Measurements from ENCODE around the gene EPHB6.

EPHB6 gene

DNA sequence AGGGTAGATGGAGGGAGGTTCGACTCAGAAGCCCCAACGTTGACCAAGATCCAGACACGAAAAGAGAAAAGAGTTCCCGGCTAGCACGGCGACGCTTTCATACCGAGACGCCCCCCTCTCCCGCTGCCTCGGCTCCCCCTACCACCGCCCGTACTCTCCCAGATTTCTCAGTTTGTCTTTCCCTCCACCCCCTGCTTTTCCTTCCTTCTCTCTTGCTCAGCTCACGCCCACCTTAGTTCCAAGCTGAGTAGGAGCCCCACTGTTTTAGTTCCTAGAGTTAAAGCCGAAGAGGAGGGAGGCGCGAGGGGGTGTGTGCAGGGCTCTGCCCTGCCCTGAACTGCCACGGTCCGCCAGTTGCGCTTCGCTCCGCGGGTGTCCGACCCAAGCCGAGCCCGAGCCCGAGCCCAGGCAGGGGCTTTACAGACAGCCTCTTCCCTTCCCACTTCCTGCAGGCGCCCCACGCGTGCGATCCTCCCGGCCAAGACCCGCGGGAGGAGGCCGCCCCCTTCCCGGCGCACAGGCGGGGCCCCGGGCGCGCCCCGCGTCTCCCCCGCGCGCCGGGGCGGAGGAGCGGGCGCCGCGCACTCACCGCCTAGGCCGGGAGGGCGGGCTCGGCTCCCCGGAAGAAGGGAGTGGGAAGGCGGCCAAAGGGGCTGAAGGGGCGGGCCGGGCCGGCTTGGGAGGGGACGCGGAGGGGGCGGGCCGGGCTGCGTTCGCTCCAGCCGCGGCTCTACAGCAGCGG lies at the start of gene EPHB6:
EPHB6 (plus strand) TSS at position 705 of the 742 bp plus-strand sequence. CDS start 8,152 bp downstream, outside the sequence.
- DNase-seq, result peak; percentile 66

DNA sequence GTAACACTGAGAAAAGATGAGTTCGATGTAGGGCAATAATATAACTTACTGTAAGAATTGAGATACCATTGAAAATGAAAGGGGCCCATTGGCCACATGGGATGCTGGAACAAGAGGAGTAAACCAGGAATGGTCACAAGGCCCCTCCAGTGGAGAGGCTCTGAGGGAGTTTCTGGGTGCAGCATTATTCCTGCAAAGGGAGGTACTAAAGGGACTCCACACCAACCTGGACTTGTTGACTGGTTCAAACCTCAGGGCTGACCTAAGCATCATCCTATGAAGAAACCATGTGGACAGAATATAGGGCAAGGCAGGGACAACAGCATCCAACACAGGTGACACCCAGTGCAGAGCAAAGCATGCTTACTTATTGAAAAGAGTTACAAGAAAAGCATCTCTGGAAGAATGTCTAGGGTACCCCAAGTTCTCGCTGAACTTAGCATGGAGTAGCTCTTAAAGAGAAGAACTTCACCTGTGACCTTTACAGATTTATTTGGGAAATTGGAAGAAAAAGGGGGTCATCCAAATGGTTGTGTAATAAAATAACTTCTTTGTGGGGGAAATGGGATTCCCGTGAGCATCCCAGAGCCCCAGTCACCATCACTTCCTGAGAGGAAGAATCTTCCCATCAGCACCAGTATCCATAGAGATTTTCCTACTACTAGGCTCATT lies 49.4 kb upstream of the EPHB6 start:
- no peak for DNase-seq

- no peak for DNase-seq
These were observed 48.9 kb upstream of the EPHB6 start for GRCh38 chr7:142806022-142806356.

GRCh38 chr7:142806957-142807356 lies 47.9 kb upstream of the EPHB6 start:
- DNase-seq, result no peak

DNA sequence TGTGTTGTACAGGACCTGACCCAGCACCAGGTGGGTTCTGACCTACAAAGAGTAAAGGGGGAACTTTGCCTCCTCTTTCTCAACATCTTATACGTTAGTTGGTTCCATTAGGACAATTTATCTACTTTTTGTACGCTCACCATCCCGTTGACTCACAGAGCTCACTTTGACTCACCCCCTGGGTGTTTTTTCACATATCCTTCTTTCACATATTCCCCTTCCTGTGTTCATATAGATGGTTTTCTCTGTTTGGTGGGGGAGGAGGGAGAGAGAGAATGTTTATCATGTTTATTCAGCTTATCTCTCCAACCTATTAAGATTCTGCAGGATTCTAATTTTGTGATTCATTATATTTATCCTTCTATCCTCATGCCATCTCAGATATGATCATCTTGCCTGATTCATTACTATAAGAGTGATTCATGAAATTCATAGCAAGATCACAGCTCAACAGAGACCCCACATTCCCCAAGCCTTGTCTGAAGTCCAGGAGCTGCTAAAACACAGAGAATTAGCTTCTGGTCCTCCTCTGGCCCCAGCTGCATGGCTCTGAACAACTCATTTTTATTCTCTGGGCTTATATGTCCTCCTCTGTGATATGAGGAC lies 46.9 kb upstream of the EPHB6 start:
- DNase-seq, result no peak

GRCh38 chr7:142808461-142808801 lies 46.4 kb upstream of the EPHB6 start:
- no peak for DNase-seq

- peak; percentile 90 for DNase-seq
These were observed 45.9 kb upstream of the EPHB6 start for GRCh38 chr7:142808802-142809583.

DNA sequence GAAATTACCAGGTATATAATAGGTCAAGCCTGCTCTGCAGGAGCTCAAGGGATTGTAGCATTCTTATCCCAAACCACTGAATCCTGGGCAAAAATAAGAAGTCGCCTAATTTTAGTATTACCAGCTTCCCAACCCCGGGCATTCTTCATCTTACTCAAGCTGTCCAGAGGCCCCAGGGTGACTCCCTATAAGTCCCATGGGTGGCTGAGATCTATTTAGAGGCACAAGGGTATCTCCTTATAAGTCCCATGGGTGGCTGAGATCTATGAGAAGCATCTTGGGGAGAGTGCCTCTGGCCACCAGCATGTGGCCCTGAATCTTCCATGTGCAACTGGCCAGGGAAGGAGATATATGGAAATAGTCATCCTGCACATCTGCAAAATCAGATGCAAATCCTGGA lies 45.2 kb upstream of the EPHB6 start:
- no peak for DNase-seq

DNA sequence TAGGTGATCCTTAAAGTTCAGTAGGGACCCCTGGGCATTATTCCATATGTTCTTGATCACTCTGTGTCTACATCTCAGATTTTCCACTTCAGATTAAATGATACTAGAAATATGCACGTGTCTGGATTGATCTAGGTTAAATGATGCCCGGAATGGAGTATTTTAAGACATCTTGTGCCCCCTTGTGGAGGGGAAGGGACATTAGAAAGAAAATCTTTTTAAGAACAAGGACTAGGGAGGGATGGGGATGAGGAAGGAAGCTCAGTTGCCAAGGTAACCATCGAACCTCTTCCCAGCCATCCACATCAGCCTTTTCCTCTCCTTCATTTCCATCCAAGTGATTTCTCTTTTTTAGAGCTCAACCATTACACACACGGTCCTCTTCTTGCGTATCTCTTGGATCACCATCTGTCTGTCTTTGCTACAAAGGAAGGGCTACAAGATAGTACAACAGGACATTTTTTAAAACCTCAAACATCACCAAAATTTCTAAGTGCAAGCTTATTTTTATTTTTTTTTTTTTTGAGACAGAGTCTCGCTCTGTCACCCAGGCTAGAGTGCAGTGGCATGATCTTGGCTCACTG lies 43.6 kb upstream of the EPHB6 start:
- no peak for DNase-seq

DNA sequence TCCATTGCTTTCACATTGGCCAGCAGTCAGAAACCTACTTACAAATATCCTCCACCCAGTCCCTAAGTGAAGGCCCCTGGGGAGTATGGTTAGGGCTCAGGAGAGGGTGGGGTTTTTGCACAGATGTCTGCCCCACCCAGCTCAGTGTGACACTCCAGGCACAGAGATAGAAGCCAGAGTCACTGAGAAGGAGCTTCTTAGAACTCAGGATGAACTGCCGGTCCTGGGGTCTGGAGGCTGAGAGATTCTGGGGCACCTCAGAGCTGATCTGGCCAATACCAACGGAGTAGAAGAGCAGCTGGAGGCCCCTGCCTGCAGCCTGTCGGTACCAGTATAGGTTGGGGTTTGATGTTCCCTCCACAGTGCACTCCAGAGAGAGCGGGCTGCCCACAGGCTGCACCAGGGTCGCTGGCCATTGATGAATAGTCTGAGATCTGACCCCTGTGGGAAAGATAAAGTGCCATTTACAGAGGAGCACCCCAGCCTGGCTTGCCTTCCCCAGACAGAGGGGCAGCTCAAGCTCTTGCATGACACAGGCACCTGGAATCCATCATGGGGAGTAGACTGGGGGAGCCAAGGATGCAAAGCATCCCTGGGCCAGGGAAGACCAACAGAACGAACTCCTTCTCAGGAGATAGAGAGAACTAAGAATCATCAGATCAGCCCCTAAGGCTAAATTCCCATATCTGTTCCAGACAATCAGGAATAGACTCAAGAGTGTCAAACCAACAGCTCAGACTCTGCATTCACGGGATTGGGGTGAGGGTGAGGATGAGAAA lies 42.2 kb upstream of the EPHB6 start:
- no peak for DNase-seq

DNA sequence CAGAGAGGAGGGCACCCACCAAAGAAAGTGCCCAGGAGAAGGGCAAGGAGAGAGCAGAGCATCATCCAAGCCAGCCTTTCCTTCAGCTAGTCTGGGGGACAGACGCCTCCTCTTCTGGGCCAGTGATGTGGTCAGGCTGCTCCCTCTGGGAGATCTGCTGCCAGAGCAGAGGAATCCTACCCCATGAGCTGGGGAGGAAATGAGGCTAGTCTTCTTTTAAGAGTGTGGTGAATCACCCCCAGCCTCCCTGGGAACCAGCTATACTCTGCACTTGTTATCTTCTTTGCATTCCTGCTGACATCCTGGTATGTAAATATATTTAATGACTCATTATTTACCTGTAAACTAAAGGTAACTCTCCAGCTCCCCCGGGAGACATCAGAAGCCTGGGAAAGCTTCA lies 41.6 kb upstream of the EPHB6 start:
- no peak for DNase-seq

- DNase-seq, result no peak
These were observed 41.2 kb upstream of the EPHB6 start for GRCh38 chr7:142813699-142814098.

GRCh38 chr7:142814451-142814850 lies 40.4 kb upstream of the EPHB6 start:
- DNase-seq, result no peak

GRCh38 chr7:142815134-142815533 lies 39.7 kb upstream of the EPHB6 start:
- DNase-seq, result no peak

DNA sequence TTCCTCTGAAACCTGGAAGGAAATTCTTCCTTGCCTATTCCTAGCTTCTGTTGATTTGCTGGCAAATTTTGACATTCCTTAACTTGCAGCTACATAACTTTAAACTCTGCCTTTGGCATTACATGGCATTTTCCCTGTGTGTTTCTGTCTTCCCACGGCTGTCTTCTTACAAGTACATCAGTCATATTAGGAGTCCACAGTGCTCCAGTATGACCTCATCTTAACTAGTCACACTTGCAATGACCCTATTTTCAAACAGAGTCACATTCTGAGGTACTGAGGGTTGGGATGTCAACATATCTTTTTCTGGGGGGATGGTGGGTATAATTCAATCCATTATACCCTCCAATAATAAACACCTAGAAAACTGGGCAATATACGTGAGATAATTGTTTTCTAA lies 37.4 kb upstream of the EPHB6 start:
- DNase-seq, result no peak

DNA sequence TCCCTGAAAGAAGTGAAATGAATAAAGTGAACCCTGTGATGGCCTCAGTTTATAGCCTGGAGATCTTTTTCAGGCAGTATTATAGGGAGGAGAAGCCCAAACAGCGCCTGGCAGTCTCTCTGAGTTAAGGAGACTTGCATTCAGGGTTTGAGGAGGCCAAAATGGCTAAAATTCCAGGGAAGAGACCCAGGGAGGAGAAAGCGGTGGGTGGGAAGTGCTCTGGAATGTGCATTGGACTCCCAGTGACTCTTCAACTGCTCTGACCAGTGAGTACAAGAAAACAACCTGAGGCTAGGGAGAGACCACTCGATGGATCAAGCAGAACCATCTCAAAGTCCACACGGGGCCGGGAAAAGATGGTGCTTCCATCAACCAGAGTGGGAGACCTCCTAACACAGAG lies 35.3 kb upstream of the EPHB6 start:
- DNase-seq, result no peak

DNA sequence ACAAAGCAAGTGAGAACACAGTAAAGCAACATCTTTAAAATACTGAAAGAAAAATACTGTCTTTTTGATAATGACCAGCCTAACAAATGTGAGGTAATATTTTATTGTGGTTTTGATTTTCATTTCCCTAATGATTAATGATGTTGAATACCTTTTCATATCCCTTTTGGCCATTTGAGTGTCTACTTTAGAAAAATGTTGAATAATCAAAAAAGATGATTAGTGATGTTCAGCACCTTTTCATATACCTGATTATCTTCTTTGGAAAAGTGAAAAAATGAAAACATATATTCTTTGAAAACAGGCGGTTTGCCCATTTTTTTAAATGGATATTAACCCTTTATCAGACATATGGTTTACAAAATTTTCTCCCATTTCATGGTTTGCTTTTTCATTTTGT lies 32.2 kb upstream of the EPHB6 start:
- DNase-seq, result no peak

DNA sequence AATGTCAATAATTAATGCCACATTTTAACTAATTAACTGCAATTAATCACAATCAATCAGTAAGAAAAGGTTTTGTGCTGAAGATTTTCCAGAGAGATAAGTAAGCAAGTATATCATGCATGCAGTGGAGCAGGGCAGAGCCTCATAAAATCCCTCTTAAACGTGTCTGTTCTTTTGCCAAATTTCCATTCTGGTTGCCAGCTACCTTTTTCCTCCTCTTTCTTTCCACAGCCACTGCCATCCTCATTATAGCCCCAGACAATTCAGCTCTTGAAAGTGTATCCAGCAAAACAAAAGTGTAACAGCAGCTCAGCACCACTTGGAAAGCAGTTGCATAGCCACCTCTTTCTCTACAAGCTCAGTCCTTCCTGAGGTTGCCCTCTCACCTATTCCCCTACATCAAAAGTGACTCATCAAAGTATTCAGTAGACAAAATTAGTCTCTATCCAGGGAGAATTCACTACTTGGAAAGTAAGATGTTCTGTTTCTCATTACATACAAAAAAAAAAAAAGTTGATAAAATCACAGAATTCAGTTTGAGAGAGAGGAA lies 26.9 kb upstream of the EPHB6 start:
- no peak for DNase-seq

GRCh38 chr7:142832417-142832816 lies 22.5 kb upstream of the EPHB6 start:
- no peak for DNase-seq

- DNase-seq, result no peak
These were observed 21.5 kb upstream of the EPHB6 start for GRCh38 chr7:142833174-142834048.

DNA sequence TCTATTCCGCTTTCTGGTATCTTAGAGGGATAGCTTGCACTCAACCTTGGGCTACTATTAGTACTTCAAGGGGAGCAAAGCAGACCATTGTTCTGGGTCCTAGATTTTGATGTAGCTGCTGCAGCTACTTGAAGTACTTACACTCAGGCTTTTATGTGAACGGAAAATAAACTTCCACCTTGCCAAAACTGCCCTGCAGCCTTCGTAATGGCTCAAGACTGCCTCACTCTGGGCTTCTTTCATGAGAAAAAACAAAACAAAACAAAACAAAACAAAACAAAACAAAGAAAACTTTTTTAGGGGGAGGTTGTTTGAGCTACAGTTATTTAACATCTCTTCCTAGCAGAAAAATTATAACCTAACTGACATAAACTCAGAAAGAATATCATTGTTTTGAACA lies 19.4 kb upstream of the EPHB6 start:
- DNase-seq, result no peak

Measured in activated CD4-positive, CD25-positive, alpha-beta regulatory T cell treated with anti-CD3 and anti-CD28 coated beads, Interleukin-2, amount 50 U/mL, for 72 hours (primary cell).